ENCODE results near the gene LTBP2.

LTBP2 gene

DNA sequence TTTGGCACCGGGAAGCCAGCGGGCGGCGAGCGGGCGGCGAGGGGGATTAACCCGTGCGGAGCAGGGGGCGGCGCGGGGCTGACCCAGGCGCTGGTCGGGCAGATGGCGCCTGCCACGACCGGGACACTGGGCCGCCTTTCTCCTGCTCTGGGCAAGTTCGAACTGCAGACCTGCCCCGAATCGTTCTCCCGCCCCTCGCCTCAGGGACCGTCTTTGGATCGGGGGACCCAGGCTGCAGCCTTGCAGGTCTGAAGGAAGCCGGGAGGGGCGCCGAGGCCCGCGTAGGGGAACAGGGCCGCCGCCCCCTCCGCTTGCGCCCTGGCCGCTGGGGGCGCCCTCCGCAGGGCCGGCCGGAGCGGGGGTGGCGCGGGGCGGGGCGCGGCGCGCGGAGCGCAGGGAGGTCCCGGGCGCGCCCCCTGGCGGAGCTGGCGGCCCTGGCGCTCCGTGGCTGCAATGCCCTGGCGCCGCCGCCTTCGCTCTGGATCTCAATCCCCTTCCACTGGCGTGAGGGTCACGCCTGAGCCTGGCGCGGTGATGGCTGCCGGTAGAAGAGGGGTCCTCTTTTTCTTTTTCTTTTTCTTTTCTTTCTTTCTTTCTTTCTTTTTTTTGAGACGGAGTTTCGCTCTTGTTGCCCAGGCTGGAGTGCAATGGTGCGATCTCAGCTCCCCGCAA, 449 bp upstream of the LTBP2 start:
- peak; percentile 77 for DNase-seq (ENCODE audit: low spot score)

- no peak for DNase-seq (ENCODE audit: low spot score)
These were observed 979 bp downstream of the LTBP2 start for GRCh38 chr14:74610866-74611649.

- no peak for DNase-seq (ENCODE audit: low spot score)
These were observed 1.7 kb downstream of the LTBP2 start for GRCh38 chr14:74610199-74610865.

DNA sequence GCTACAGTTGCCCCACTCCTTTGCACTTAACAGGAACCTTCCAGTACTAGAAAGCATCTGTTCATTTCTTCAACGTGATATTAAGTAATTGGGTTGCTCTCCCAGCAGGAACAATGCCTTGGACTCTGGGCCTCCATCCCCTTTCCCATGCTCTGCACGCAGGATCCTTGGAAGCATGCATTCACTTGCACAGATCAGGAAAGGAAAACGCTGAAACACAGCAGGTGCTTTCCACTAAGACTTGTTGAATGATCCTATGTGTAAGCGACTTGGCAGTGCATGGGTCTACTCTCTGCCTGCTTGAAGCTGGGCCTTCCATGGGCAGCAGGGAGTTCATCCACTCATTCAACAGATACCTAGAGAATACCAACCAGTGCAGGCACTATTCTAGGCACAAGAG, 2.3 kb downstream of the LTBP2 start:
- no peak for DNase-seq (ENCODE audit: low spot score)

DNA sequence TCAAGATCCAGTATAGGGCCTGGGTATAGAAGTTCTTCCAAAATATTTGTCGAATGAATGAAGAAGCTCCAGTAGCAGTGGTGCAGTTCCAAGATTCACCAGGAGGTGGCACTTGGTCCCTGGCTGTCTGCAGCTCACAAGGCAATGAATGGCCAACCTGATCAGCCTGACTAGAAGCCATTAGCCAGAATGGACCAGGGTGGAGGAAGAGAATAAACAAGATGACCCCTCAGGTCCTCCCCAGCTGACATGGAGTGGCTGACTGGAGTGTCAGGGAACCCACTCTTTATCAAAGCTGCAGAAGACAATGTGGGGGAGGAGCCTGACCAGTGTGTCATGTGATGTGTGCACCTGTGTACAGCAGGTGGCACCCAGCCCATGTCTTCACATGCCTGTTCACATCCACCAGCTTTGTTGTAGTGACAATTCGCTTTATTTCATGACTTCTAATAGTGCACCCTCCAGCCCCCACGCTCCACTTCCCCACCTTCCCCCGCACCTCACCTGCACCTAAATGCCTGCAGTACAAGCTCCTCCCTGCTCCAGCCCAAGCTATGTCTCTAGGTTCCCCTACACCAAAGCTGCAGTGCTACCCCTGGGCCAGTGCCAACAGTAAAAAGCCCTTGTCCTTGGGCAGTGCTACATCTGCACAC, 3.0 kb downstream of the LTBP2 start:
- DNase-seq (ENCODE audit: low spot score), result peak; percentile 87

DNA sequence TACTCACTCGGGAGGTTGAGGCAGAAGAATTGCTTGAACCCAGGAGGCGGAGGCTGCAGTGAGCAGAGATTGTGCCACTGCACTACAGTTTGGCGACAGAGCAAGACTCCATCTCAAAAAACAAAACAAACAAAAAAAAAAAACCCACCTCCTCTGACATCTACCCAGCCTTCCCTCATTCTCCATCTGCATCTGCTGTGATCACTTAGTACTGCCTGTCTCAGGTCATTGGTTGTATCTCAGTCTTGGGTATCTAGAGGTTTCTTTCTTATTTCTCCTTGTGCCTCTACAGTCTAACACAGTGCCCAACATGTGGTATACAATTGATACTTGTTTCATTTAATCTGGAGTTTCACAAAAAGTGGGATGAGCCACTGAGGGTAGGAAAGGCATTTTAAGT, 5.3 kb downstream of the LTBP2 start:
- no peak for DNase-seq (ENCODE audit: low spot score)

DNA sequence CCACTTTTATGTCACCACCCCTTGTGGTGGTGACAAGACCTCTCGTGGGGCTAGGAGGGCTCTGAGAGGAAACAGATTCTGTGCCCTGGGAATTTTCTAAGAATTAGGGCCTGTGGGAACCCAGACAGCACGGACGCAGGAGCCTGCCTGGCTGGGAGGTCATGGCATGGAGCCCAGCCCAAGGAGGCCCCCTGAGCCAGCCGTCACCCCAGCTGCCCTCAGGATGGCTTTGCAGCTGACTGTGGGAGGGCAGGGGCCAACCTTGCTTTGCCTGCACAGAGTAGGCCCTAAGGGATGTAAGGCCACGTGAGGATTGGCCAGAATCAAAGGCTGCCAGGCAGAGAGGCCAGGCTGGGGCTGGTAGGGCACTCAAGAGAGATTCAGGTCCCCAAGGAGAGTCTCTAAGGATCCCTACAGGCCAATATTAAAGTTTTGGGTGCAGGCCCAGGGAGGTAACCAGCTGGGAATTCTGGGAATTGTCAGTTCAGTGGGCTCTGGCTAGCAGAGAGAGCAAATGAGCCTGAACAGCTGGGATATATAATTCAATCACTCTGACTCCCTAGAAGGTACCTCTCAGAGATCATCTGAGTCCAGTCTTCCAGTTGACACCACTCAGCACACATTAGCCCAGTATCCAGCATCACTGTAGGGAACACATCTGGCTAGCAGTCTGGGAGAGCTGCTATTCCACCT, 6.4 kb downstream of the LTBP2 start:
- no peak for DNase-seq (ENCODE audit: low spot score)

- no peak for DNase-seq (ENCODE audit: low spot score)
These were observed 7.1 kb downstream of the LTBP2 start for GRCh38 chr14:74604911-74605310.

GRCh38 chr14:74604157-74604556, 7.9 kb downstream of the LTBP2 start:
- no peak for DNase-seq (ENCODE audit: low spot score)

DNA sequence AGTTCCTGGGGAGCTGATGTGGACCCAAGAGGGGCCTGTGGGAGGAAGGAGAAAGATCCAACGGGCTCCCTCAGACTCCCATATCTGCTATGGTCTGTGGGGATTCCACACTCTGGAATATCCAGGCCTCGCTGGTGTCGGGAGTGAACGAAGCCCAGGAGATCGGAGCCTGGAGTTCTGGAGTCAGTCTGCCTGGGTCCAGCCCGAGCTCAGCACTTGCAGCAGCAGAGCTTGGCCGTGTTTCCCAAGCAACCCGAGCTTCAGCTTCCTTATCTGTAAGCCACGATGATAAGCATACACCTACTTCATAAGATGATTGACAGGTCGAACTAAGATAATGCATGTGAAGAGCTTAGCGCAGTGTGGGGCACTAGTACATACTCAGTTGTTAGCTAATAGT, 10.1 kb downstream of the LTBP2 start:
- DNase-seq (ENCODE audit: low spot score), result no peak

- no peak for DNase-seq (ENCODE audit: low spot score)
These were observed 12.1 kb downstream of the LTBP2 start for GRCh38 chr14:74599946-74600345.

- no peak for DNase-seq (ENCODE audit: low spot score)
These were observed 12.7 kb downstream of the LTBP2 start for GRCh38 chr14:74599321-74599761.

GRCh38 chr14:74596741-74597450, 15.1 kb downstream of the LTBP2 start:
- no peak for DNase-seq (ENCODE audit: low spot score)

GRCh38 chr14:74595006-74595735, 16.9 kb downstream of the LTBP2 start:
- no peak for DNase-seq (ENCODE audit: low spot score)

DNA sequence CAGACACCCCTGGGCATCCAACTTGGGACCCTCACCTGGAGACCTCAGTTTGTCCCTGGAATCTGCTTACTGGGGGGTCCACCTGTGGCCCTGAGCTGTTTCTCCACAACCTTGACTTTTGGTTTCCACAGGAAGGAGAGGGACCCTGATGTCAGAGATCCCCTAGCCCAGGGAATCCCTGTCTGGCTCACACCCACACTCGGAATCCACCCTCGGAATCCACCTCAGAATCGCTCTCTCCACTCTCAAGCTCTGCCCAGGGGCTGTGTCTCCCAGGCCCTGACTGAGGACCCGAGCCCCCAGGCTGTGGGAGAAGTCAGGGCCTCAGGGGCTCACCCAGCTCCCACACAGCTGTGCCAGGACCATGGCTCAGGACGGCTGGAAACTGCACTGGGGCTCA, 17.4 kb downstream of the LTBP2 start:
- no peak for DNase-seq (ENCODE audit: low spot score)

GRCh38 chr14:74594029-74594428, 18.0 kb downstream of the LTBP2 start:
- no peak for DNase-seq (ENCODE audit: low spot score)

GRCh38 chr14:74593241-74593953, 18.6 kb downstream of the LTBP2 start:
- no peak for DNase-seq (ENCODE audit: low spot score)

GRCh38 chr14:74592476-74593201, 19.4 kb downstream of the LTBP2 start:
- DNase-seq (ENCODE audit: low spot score), result no peak

GRCh38 chr14:74591899-74592298, 20.1 kb downstream of the LTBP2 start:
- DNase-seq (ENCODE audit: low spot score), result no peak

All from CD4-positive, alpha-beta T cell treated with Interleukin-15 for 4 hours (primary cell).